ENCODE measurements around the gene KLF3. TPM values are rescaled to one million over a fixed set of nuclear protein-coding genes. Genes with fewer than 3 reads are reported as not detected.

The KLF3 gene
- total RNA-seq, 1 donor from 2014 or later = 48.2 TPM

DNA sequence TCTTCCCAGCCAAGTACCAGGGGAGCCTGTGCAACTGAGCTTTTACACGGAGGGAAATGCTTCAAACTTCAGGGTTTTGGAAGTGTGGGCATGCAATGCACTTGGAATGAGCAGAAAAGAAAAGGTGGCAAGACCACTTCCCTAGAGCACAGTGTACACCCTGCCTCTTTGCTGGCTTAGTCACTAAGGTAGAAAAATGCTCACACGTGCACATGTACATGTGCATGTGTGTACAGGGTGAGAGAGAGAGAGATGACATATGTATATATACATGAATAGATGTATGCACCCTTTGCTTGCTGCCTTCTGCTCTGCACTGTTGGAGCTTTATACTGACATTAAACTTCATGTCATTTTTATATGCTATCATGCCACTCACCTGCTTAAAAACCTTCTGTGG, 7.9 kb upstream of the KLF3 start:
- DNase-seq = no peak

GRCh38 chr4:38659346-38659745, 4.7 kb upstream of the KLF3 start:
- DNase-seq = no peak

DNA sequence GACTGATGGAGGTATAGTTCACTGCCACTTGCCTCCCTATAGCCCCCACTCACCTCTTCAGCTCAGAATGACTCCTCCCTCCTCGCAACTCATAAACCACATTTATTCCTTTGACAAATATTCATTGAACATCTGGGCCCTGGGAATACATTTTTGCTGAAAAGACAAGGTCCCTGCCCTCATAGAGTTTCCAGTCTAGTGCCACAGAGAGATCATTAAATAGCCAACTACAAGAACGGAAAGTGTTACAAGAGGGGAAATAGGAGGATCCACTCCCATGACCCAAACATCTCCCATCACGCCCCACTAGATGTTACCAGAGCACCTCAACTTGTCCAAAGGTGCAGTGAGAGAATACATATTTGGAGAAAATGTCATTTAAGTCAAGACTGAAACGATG, 3.2 kb upstream of the KLF3 start:
- DNase-seq = no peak

GRCh38 chr4:38661371-38661770, 2.6 kb upstream of the KLF3 start:
- DNase-seq = no peak

DNA sequence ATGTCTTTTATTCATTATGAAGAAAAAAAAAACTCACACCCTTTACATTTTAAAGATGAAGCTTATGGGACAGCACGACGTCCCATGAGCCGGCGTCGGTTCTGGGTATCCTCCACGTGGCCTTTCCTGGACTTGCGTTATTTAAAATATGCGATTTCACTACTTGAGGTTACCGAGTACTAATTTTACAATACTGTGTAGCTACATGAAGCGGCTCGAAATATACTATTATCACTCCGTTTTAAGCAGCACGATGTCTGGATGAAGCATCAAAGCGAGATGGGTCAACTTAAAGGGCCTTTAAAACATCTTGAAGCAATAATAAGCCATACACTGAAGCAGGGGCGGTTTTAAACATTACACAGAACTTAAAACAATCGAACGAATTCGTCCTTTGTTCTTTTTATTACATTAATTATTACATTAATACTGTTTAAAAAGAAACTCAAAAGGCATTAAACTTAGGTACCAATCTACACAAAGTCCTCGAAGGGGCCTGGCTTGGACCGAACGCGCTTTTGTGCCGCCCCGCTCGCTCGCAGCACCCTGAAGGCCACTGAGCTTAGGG, 1.4 kb upstream of the KLF3 start:
- peak; percentile 60 for DNase-seq

- peak; percentile 85 for DNase-seq
These were observed 754 bp upstream of the KLF3 start for GRCh38 chr4:38663090-38663800.

DNA sequence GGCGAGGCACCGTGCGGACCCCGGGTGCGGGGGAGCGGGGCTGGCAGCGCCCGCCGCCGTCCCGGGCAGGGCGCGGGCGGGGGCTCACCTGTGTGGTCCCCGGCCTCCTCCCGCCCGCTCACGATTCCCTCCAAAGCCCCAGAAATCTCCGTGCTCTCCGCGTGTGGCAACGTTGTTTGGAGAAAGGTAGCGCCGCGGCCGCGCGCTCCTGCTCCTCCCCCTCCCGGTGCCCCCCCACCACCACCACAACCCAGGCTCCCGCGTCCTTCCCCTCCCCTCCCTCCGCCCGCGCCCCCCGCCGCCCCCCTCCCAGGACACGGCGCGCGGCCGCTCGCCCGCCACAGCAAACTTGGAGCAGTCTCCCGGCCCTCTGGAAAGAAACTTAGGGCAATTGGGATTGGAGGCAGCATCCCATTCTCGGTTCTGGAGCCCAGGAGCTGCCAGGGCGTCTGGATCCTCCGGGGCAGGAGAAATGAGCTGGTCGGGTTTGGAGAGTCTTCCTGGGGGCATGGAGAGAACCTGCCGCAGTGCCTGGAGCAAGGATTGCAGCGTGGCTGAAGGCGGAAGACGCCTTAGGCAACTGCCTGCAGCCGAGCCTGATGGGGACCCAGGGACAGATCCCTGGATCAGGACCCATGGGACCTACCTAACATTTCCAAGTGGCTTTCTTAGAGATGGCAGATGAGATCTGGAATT, 855 bp downstream of the KLF3 start:
- DNase-seq = peak; percentile 34

DNA sequence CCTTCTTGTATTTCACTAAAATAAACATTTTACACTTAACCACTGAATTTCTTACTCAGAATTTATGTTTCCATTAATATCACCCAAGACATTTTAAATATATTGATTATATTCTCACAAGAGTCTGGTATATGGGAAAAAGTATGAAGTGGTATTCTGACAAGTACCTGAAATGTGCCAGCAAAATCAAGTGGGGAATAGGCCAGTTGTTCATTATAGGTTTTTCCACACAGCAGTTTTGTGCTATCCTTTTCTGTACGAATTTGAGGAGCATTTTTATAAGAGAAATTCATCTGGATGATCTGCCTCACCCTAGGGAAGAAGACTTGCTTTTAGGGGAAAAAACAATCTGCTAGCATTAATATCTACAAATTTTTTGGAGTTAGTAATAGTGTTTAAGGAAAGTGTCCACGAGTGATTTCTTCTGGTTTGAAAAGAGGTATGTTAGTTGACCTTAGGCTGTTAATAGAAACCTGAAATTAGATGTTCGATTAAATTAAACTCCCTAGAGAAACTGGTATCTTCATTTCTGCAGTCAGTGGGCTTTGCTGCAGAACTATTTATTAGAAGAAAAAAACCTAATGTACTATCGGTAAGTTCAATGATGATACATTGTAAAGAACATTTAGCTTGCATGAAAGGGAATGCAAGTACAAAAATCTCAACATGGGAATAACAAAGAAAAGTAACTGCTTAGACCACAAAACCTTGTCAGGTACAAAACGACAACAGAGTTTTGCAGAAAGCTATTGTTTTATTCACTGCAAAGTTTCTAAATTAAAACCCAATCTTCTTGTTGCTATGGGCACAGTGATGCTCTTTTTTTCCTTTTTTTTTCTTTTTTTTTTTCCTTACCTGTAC, 1.8 kb downstream of the KLF3 start:
- no peak for DNase-seq

DNA sequence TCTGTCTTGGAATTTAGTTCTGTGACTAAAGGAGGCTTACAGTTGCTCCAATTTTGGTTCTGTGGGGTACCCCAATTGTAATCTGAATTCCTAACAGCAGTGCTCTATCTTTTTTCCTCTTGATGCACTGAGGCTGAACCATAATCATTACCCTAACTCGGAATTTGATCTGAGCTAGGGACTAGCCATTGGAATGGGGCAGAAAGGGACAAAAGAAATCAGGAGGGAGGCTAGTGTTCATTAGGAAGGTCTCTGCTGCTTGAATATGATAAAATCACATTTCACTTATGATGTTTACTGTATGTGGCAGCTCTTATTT, 2.7 kb downstream of the KLF3 start:
- DNase-seq = peak; percentile 78

DNA sequence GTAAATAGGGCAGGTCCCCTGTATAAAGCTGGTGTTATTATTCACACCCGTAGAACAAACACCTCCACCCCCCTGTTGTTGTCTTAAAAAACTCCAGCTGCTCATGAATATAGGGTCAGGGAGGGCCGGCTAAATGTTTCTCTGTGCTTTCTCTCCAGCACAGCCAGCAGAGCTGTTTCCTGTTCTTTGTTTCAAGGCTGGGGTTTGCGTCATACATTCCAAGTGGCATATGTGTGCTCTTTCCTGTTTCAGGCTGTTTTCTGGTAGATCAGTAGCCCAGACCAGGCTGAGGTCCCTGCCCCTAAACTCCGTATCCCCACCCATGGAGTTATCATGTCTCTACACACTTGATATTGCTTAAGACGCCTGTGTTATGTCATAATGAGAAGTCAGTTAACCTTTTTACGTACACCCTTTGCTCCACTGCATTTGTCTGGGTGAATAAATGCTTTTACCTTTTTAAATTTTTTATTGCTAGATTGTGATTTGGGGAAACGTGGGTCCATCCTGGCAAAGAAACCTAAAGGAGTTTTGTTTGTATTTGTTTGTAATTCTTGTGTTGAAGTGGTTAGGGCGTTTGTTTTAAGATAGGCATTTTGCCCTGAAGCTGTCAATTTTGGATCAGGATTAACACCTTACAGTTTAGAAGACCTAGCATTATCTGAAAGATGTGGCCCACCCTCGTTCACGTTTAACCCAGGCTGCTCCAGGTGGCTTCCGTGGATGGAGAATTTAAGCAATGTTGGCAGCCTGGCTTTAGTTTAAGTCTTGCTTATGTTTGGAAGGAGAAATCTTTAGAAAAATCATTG, 3.3 kb downstream of the KLF3 start:
- peak; percentile 99 for DNase-seq

DNA sequence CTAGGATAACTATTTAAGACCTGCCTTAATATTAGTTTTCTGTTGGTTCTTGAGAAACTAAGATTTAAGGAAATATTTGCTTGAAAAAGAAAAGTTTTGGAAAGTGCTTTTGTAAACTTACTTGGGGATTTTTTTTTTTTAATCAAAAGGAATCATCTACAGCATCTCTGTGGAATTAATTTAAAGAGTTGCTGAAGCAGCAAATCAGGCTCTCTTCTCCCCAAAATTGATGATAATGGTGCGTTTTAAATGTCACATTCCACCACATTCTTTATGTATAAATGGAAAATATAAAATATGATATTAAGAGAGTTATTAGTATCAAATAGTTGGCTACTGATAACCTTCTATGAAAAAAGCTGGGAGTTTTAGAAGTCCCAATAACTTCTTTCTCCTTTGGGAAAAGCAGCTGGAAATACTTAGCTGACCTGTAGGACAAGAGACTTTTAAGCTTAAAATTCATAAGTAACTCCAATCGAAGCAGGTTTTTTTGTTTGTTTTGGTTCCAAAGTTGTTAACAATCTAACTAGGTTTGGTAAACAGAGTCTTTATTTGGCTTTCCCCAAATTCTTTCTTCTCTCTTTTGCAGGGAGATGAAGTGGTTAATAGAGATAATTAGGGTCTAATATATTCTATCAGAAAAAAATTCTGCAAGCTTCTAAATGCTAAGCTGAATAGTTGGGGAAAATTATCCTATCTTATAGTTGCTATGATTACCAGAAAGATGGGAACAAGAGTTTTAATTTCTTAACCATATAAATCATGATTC, 4.4 kb downstream of the KLF3 start:
- no peak for DNase-seq

DNA sequence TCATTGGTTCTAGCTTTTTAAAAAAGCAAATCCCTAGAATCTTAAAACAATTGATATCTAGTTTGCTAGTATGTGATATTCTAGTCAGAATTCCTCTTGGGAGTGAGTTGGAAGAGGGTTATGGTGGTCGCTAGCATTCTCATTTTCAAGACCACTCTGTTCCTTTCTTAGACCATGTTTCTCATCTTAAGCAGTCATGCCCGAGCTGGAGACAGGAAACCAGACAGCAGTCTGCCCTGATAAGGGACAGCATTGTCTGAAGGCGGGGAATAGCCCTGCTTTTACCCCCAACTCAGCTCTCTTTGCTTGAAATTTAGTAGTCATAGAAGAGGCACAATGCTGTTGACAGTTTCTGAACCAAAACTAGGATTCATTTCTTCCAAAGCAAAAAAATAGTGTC, 5.2 kb downstream of the KLF3 start:
- no peak for DNase-seq

GRCh38 chr4:38670109-38670901, 6.3 kb downstream of the KLF3 start:
- no peak for DNase-seq

- no peak for DNase-seq
These were observed 7.1 kb downstream of the KLF3 start for GRCh38 chr4:38670939-38671591.

DNA sequence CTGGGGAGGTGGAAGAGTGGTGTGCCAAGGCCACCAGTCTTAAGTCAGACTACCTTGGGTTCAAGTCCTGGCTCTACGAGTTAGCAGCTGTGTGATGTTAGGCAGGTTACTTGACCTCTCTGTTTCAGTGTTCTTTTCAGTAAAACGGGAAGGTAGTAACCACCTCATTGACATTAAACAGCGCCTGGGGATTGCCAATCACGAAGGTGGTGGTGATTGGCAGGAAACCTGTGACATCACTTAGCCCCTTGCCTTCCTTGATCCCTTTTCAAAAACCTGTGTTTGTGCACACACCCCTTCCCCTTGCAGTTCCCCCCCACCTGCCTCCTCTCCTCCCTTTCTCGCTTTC, 7.6 kb downstream of the KLF3 start:
- no peak for DNase-seq

DNA sequence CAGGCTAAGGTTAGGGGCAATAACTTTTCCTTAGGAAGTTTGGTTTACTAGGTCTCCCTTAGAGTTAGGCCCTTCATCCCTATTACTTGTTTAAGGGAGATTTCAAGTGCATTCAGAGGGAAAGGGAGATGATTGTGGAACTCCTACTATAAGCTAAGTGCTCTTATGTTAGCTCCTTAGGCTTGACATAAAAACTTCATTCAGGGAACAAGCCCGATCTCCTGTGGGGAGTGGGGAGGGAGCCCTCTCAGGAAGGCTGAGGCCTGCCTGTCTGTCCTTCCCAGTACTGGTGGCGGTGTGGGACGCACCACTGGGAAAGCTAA, 8.0 kb downstream of the KLF3 start:
- DNase-seq = no peak

- DNase-seq = peak; percentile 56
These were observed 8.6 kb downstream of the KLF3 start for GRCh38 chr4:38672397-38673129.

GRCh38 chr4:38673130-38673978, 9.4 kb downstream of the KLF3 start:
- peak; percentile 58 for DNase-seq
